Measurements from ENCODE around the gene CCDC33.

CCDC33 gene

DNA sequence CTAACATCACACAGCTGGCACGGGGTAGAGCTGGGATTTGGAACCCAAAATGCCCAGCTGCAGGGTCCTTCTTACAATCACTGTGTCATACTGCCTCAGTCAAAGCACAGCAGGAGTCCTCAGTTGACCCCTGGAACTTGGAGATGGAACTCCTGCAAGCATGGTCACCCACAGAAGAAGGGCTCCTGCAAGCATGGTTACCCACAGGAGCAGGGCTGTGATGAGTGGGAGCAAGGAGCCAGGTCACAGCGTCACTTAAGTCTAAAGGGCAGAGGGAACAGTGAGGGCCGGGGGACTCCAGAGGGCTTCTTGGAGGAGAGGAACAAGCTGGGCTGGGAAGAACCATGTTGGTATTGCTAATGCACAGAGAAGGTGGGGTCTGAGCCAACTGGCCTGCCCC, 24.9 kb downstream of the CCDC33 start:
- no peak for DNase-seq

DNA sequence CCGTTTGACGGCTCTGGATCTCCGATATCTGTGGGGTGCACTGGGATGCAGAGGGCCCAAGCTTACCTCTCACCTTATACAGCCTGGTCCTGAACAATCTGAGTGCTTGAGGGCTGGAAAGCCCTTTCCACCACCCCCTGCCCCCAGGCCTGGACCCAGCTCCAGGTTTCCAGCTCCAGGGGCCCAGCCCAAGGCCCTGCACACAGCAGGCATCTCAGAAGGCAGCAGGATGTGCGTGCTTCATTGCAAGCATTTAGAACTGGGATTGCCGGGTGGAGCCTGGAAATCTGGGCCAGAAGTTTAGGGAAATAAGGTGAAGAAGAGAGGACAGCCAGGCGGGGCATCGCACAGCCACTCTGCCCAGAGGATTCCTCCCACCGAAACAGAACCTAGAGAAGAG, 25.6 kb downstream of the CCDC33 start:
- DNase-seq: no peak

DNA sequence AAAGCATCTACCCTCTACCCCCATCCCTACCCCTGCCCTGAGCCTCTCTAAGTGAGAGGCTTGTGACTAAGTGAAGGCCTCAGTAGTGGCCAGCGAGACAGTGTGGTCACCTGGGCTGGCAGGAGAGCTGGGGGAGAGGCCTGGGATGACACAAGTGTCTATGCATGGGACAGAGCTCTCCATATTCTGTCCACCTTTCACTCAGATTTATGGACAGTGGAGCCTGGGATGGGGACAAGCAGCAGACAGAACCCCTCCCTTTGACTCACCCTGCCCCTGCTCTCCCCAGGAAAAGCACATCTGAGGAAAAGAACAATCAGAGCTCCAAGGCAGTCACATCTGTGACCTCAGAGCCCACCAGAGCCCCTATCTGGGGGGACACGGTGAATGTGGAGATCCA, 26.0 kb downstream of the CCDC33 start:
- no peak for DNase-seq

DNA sequence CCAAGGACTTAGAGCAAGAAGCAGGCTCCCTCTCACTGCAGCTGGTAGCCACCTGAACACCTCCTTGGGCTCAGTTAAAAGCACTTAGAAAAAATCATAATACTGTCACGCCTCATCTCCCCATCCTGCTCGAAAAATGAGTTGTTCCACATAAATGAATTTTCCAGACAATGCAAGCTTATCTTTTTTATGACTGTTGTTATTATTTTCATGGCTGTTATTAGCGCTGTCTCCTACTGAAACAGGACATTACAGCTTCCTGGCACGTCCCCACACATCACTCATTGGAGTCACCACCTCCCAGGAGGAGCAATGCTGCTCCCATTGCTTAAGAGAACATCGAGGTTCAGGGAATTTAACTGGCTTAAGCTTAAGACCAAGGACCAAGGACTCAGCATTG, 26.5 kb downstream of the CCDC33 start:
- no peak for DNase-seq

DNA sequence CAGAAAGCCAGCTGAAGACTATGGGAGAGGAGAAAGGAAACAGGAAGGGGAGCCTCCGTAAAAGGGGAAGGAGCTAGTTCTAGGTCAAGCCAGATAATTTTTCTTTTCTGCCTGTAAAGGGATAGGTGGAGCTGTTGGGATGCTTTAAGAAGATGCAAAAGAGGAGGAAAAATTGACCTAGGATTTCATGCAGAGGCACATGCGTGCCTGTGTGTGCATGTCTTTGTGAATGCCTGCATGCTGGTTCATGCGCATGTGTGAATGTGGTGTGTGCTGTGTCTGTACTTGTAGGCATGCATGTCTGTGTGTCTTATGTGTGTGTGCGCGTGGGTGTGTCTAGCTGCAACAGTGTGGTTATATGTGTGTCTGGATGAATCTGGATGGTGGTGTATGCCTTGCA, 27.3 kb downstream of the CCDC33 start:
- DNase-seq: no peak

DNA sequence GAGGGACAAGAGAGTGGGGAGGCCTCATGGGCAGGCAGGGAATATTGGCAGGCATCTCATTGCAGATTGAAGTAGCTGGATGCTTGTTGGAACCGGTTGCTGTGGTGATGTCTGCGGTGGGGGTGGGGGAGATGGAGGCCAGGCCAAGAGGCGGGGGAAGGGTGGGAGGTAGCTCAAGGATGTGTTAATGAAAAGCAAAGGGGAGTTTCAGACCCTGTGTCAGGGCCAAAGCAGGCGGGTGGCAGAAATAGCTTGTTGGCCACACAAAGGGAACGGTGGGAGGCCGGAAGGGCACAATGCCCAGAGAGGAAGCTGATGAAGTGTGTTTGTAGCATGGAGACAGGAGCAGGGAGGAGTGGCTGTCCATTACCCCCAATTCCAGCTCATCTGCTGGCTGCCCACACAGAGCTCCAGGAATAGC, 28.0 kb downstream of the CCDC33 start:
- DNase-seq: no peak

DNA sequence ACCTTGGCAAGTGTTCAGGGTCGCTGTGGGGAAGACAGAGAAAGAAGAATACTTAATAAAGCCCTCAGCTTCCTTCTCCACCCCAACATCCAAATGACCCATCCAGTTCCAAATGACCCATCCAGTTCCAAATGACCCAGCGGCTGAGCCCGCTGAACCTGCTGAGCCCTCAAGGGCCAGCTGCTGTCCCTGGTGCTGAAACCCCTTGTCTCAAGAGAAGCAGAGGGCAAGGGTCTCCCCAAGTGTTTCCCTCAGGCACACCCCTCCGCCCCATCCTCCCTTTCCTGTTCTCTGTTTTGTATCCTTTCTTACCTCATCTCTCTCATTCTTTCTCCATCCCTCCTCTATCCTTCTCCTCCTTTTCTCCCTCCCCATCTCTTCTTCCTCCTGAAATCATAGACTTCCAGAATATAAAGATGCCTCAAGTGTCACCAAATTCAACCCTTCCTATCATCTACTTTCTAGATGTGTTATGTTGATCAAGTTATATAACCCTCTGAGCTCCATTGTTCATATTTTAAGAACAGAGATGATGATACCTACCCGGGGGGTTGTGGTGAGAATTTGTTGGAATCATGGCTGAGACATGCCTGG, 29.0 kb downstream of the CCDC33 start:
- DNase-seq: no peak

DNA sequence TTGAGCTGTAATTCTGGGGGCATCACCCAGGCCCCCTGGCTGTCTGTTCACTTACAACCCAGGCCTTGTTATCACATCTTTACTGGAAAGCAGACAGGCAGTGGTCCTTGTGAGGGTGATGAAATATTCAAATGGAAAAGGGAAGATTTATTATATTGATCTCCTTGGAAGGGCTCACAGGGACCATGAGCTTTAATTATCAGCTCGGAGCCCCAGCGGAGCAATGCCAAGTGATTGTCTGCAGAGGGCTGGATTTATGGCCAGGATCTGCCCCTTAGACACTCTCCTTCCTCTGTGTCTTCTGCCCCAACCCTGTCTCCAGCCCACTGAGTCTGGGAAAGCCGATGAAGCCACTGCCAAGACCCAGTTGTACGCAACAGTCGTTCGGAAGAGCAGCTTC, 31.9 kb downstream of the CCDC33 start:
- DNase-seq: no peak

DNA sequence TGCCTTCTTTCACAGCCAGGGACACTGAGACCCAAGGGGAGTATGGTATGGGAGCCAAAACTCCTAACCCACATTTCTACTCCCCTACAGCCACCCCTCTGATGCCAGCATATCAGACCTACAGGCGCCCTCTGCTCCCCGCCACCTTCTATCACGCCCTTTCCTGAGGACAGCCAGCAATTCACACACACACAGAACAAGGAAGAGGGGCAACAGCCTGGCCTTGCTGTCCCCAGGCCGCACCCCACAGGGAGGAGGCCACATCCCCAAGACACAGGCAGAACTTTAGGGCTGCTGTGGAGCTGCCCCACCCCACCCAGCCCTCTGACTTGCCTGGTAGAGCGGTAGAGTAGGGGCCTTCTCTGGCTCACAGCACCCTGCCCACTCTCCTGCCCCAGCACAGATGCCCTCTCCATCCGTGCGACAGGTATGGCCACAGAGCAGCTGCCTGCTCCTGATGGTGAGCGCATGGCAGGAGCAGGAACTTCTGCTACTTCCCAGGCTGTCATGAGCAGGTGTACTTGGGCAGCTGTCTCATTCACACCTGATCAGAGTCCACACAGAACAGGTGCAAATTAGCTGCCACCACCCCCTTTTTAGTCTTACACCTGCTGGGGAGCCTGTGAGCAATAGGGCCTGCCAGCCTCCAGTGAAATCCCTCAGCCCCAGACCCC, 33.4 kb downstream of the CCDC33 start:
- no peak for DNase-seq

DNA sequence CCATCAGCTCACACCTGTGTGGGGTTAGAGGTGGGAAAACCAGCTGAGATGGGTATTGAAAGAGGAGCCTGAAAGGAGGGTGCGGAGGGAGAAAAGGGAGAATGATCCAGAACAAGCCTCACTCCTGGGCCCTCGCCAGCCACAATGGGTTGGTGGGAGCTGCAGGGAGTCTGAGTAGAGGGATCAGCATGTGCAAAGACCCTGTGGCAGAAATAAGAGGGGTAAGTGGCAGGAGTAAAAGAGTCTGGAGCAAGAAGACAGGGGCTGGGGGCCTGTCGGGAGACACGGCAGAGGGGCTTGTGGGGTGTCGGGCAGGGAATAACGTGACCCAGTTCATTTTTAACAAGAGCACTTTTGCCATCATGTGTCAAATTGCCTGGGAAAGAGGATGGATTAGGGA, 34.0 kb downstream of the CCDC33 start:
- DNase-seq: no peak

DNA sequence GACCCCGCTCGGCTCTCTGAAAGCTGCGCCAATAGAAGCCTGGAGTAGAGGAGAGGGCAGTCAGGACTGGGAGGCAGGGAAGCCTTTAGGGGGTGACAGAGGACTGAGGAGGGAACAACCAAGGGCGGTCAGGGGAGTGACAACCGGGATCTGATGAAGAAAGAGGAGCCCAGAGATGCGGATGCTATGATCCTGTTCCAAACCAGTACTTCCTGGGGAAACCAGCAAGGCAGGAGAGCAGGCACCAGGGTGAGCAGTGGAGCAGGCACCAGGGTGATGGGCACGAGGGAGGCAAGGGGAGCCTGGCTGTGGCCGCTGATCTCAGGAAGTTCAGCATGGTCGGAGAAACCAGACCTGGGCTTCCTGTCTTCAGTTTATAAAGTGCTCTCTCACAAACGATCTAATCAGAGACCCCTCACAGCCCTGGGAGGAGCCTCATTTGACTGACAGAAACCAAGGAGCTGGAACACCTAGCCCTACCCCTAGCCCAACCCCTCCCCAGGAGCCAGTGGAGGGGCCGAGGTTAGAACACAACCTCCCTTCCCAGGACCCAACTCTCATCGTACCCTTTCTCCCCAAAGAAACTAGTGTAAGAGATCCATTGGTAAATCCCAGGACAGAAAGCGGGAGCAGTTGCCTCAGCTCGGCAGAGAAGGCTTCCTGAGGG, 34.9 kb downstream of the CCDC33 start:
- DNase-seq: no peak

DNA sequence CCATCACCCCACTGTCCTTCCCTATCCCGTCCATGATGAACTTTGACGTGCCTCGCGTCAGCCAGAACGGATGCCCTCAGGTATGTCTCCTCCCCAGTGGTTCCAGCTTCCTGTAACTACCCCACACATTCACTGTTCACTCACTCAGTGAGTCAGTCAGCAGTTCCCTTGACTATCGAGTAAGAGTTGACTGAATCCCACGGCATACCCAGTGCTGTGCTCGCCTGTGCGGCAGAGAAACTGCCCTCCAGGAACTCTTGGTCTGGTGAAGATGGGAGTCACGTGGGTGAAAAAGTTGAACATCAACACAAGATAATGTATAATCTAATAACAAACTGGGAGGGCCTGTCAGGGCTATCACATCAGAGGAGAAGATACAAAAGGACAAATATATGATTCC, 36.7 kb downstream of the CCDC33 start:
- no peak for DNase-seq

DNA sequence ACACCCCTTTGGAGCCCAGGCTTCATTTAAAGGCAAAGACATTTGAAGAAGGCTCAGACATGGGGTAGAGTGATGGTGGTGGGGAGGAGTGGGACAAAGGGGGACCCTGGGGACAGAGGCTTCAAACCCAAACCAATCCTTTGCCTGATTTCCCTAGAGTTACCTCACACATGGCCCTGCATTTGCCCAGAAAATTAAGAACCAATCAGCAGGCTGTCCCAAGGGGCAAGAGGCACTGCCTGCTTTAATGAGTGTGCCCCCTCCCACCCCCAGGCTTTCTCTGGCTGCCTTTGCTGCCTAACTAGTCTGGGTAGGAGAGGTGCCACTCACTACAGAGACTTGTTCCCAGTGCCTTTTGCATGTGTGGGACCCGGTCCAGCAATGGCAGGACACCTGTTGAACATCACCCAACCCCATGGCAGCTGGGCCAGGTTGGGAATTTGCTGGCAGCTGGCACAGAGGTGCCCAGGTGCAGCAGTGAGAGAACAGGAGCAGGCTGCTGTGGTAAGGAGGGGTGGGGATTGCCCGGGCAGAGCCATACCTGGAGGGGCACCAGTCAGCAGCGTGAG, 38.4 kb downstream of the CCDC33 start:
- DNase-seq: no peak

DNA sequence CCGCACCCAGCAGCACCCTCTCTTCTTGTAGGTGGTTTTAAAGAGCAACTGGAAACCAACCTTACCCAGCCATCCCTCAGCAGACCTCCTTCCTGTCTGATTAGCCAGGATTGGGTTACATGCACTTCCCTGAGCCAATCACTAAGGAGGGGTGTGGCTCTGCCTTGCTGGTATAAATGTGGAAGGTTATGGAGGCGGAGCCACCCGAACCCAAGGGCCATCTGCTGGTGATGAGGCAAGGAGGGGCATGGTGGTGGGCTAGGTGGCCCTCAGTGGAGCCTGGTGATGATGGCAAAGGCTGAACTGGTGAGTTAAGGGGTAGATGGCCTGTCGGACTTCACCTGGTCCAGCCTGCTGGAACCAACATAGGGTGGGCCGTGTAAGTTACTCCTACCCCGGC, 39.8 kb downstream of the CCDC33 start:
- DNase-seq: no peak

DNA sequence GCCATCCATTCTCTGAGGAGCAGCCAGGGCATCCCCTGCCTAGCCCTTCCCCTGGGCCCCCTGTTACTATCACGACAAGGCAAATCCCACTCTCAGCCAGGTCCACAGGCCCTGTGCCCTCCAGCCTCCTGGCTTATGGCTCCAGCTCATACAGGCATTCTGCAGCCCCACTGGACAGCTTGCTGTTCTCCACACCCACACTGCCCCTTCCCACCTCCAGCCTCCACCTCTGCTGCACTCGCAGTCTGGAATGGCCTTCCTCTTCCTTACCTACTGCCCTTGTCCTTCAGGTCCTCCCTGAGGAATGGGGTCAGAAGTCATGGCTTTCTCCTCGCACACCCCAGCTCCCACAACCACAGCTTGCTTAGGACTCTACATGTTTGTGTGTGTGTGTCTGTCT, 40.4 kb downstream of the CCDC33 start:
- DNase-seq: no peak

DNA sequence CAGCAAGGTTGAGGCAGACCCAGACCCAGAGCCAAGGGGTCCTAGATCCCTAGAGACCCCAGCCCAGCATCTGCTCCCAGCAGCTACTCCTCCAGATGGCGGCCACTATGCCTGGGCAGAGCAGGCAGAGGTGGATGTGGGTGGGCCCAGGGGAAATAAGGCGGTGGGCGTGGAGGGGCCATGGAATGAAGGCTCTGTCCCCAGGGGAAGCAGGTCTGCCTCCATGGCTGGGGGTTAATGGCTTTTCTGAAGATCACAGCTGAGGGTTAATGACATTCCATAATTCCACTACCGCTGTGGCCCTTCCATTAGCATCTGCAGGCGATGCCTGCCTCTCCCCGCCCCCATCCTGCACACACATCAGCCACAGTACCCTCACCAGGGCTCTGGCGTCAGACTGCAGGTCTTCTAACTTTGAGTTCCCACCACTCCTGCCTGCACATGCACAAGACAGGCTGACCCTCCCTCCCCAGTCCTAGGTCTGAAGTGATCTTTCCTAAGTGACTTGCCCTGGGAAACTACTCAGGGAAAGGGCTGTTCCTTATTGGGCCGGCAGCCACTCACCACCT, 41.2 kb downstream of the CCDC33 start:
- no peak for DNase-seq

DNA sequence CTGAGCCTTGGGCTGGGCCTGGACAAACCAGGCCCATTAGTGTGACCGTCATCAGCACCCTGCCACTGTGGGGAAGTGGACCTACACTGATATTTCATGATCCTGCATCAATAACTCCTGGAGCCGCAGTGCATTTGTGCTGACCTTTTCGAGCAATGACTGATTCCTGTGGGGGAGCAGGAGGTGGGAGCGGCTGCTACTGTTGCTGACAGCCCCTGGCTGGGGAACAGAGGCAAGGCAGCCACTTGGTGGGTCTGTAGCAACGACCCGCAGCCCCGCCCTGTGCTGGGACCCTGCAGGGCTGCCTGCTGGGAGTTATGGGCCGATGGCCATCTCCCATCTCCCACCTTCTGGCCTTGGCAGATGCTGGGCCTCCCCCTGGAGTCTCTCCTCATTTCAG, 42.1 kb downstream of the CCDC33 start:
- DNase-seq: no peak

DNA sequence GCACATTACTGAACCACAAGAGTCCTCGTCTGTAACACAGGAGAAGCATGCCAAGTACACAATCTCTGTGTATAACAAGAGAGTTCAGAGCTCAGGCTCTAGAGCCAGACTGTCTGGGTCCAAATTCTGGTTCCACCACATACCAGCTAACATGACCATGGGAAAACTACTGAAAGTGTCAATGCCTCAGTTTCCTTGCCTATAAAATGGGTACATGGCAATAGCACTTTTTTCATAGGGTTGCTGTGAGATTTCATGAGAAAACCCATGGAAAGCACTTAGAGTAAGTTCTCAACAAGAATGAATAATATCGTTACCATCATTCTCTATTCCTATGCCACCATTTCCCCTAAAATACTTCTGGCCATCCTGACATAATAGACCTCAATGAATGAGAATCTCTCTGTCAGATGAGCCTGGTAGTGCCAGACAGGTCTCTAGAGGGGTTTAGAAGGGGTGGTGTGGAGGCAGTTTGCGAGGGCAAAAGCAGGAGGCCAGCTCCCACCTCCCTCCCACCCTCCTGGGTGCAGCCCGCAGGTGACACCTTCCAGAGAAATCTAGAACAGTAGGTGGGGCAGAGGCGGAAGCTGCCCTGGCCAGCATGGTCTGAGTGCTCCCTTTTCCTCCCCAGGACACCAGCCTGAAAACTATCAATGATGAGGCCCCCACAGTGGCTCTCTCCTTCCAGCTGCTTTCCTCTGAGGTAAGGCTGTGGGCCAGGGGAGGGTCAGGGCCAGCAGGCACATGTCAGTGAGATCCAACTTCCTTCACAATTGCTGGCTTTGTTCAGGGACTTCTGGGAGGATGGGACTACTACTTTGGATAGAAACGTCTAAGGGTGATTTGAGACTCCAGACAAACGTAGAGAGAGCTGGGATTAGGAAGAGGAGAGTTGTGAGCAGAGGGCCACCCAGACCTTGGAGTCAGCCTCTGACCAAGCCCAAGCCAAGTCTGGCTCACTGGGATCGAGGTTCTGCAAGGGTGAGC, 45.3 kb downstream of the CCDC33 start:
- DNase-seq: no peak

DNA sequence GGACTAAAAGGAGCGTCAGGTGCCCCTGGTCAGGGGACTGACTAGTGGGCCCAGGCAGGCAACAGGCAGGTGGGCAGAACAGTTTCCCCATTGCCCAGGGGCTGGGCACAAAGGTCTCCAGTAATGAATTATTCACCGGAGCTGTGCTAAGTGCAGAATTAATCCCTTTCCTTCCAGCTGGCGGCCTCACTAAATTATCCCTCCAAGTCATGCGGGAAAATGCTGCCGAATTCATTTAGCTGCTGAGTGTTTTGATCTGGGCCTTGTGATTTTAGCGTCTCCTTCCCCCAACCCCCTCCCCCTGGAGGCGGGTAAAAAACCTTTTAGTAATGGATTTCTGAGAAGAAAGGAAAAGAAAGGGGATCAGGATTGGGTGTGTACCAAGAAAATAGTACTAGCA, 47.2 kb downstream of the CCDC33 start:
- no peak for DNase-seq

DNA sequence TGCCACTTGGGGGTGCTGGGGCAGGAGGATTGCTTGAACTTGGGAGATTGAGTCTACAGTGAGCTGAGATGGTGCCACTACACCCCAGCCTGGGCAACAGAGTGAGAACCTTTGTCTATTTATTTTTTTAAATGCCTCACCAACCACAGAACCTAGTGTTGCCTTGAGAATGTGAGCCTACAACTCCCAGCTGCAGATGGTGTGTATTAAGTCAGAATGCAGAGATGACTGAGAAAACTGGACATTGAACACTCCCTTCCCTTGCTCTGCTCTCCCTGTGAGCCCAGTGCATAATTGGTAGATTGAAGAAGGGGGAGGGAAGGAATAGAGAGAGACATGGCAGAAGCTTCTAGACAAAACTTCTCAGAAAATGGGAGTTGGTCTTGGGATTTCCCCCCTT, 53.5 kb downstream of the CCDC33 start:
- no peak for DNase-seq

DNA sequence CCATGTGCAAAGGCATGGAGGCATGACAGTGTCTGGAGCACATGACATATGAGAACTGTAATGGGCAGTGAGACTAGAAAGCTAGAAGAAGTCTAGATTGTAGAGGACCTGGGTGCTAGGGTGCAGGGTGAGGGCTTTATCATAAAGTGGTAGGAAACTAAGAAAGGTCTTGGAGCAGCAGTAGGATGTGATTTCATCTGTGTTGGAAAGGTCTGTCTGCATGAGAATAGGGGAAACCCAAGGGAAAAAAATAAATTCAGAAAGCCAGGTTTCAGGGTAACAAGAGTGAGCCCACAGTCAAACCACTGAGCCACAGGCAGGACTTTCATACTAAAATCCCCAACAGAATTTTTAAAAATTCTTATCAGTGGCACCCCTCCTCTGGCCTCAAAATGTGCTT, 54.5 kb downstream of the CCDC33 start:
- no peak for DNase-seq

Data from activated CD4-positive, alpha-beta T cell treated with anti-CD3 and anti-CD28 coated beads, Interleukin-2, amount 50 U/mL, for 4 hours (primary cell).